ENCODE data around the gene CFAP65. TPM values are rescaled to one million over a fixed set of nuclear protein-coding genes. Genes with fewer than 3 reads are reported as not detected.

Gene CFAP65
- total and polyA plus RNA-seq, 12 donors, result not detected

DNA sequence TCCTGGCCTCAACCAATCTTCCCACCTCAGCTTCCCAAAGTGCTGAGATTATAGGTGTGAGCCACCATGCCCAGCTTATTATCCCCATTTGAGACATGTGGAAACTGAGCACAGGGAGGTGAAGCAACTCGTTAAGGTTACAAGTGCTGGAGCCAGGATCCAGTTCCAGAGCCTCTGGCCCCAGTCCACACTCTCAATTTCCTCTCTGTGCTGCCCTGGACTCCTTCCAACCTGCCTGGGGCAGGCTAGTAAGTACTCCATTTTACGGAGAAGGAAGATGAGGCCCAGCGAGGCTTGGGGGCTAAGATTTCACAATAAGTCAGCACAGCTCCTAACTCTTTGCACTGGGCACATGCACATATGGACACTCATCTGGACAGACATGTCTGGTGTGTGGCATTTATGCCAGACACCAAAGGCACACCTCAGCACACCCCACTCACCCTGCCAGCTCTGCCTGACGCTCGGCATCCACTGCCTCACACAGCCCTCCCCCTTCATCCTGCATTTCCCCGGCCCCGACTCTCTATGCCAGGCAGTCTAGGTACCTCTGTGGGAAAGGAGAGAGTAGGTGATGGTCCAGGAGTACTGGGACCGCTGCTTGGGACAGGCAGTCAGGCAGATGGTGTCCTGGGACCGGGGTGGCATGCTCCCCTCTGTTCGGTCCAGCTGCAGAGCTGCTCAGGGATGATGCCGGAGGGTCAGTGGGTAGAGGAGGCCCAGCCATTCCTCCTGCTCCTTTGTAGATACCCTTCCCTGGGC is 20.5 kb downstream of the CFAP65 start:
- Histone ChIP-seq H3K4me1 (no peaks in the 10 kb centered on the region), H3K27me3 (peaks cover 0 to 42% (median 6%) of the 10 kb centered on the region in 7 donors), H3K27ac (no peak overlapping the region), H3K36me3 (no peaks in the 10 kb centered on the region), H3K9me3 (no peaks in the 10 kb centered on the region), H3K4me3 (no peak overlapping the region)
- TF ChIP-seq, protein P1, sequence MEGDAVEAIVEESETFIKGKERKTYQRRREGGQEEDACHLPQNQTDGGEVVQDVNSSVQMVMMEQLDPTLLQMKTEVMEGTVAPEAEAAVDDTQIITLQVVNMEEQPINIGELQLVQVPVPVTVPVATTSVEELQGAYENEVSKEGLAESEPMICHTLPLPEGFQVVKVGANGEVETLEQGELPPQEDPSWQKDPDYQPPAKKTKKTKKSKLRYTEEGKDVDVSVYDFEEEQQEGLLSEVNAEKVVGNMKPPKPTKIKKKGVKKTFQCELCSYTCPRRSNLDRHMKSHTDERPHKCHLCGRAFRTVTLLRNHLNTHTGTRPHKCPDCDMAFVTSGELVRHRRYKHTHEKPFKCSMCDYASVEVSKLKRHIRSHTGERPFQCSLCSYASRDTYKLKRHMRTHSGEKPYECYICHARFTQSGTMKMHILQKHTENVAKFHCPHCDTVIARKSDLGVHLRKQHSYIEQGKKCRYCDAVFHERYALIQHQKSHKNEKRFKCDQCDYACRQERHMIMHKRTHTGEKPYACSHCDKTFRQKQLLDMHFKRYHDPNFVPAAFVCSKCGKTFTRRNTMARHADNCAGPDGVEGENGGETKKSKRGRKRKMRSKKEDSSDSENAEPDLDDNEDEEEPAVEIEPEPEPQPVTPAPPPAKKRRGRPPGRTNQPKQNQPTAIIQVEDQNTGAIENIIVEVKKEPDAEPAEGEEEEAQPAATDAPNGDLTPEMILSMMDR (IDR thresholded peaks at IDR 0.05), result no peak
- DNase-seq, result no peak
- ATAC-seq, result no peak
- intact Hi-C loops (cut with DNase I), result loop anchor here in 1 of 10 donors (10.0 kb wide), 1 partner anchor 134 kb away; no protein-coding TSS in a partner anchor
- WGBS, 2 donors, result 73 to 78% methylated on average over 11 of the region's 11 CpGs

DNA sequence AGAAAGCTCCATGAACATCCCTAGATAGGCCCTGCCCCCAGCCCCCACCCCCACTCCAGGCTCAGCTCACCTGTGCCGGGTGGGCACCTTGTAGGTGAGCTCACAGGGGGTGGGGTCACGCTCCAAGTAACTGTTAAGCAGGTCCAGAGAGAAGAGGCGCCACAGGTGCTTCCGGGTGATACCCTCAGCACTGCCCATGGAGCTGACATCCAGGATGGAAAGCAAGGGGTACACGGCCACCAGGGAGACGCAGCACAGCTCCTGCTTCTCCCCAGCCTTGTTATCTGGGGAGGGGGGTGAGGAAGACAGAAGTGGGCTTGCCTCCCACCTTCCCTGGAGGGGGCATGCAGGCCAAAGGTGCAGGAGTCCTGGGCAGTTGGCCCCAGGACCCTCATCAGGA is 21.9 kb downstream of the CFAP65 start:
- Histone ChIP-seq H3K27me3 (peaks cover 0 to 36% (median 6%) of the 10 kb centered on the region in 7 donors), H3K9me3 (no peaks in the 10 kb centered on the region), H3K4me3 (no peak overlapping the region), H3K4me1 (no peaks in the 10 kb centered on the region), H3K36me3 (no peaks in the 10 kb centered on the region), H3K27ac (no peak overlapping the region)
- TF ChIP-seq, protein P1 (IDR thresholded peaks at IDR 0.05), result no peak
- whole genome bisulfite sequencing, 2 donors, result 77 to 79% methylated on average over 6 of the region's 6 CpGs
- ATAC-seq, result no peak
- intact Hi-C loops (cut with DNase I), result no loop called here
- no peak for DNase-seq

GRCh38 chr2:219018726-219019125 is 22.6 kb downstream of the CFAP65 start:
- Histone ChIP-seq H3K9me3 (no peaks in the 10 kb centered on the region), H3K27me3 (peaks cover 0 to 38% (median 7%) of the 10 kb centered on the region in 7 donors), H3K36me3 (no peaks in the 10 kb centered on the region), H3K27ac (no peak overlapping the region), H3K4me3 (no peak overlapping the region), H3K4me1 (no peaks in the 10 kb centered on the region)
- ATAC-seq (no peak), DNase-seq (no peak)
- TF ChIP-seq, protein P1 (IDR thresholded peaks at IDR 0.05), result no peak
- 83 to 84% methylated on average over 10 of the region's 10 CpGs for WGBS, 2 donors
- intact Hi-C loops (cut with DNase I), result no loop called here

DNA sequence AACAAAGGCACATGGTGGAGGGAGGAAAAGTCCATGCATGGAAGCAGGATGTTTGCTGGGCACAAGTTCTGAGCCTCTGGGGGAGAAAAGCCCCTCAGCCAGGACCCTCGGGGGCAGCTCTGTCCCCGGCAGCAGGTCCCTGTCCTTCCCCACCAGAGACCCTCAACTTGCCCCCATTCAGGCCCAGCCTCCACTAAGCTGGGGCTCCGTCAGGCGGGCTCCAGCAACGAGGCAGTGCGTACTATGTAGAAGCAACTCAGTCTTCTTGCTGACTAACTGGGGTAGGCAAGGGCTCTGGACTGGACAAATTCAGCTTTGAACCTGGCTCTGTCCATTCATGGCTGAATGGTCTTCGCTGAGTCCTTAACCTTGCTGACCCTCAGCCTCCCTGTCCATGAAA is 23.0 kb downstream of the CFAP65 start:
- peaks cover 0 to 41% (median 11%) of the 10 kb centered on the region in 7 donors for H3K27me3 ChIP-seq
- TF ChIP-seq, protein P1 (IDR thresholded peaks at IDR 0.05), result no peak
- DNase-seq (no peak), ATAC-seq (no peak)
- 82 to 92% methylated on average over 7 of the region's 7 CpGs for WGBS, 2 donors
- no peaks in the 10 kb centered on the region for H3K9me3 ChIP-seq
- intact Hi-C loops (cut with DNase I), result no loop called here
- H3K36me3 ChIP-seq, result no peaks in the 10 kb centered on the region
- H3K4me1 ChIP-seq, result no peaks in the 10 kb centered on the region
- no peak overlapping the region for H3K4me3 ChIP-seq
- no peak overlapping the region for H3K27ac ChIP-seq
